Left ventricle myocardium inferior (tissue), 1 donor: ENCODE measurements around the gene GPR176. TPM values are rescaled to one million over a fixed set of nuclear protein-coding genes. Genes with fewer than 3 reads are reported as not detected.

Experiments
- DNase-seq: peaks from one replicate; pipeline ENCODE4 v3.0.0-alpha.2; 2020
- H3K27ac ChIP-seq: fragments of 200-600 bp; replicated peaks from 2 replicates; pipeline ENCODE4 v1.8.0; 2021
- H3K27me3 ChIP-seq: fragments of 200-600 bp; 2 replicates; pipeline ENCODE4 v1.8.0; 2021; ENCODE audit warnings: low read depth
- H3K36me3 ChIP-seq: fragments of 200-600 bp; 2 replicates; pipeline ENCODE4 v1.8.0; 2021
- H3K4me1 ChIP-seq: fragments of 200-600 bp; 2 replicates; pipeline ENCODE4 v1.8.0; 2021
- H3K4me3 ChIP-seq: fragments of 200-600 bp; 2 replicates; pipeline ENCODE4 v1.8.0; 2021; ENCODE audit warnings: mild to moderate bottlenecking, moderate library complexity
- H3K9me3 ChIP-seq: fragments of 200-600 bp; replicated peaks from 2 replicates; pipeline ENCODE4 v1.8.0; 2021
- intact Hi-C: fragments of 100-400 bp; cut with micrococcal nuclease; formaldehyde crosslinking; loops from one replicate; pipeline ENCODE4 v1.11.0; 2022
- total RNA-seq: library from RNA; stranded (reverse); fragmentation: NEBNext Ultra II Directional; extraction: Animal tissue kit (Norgen Biotek cat#: 25700); gene quantifications from one replicate; pipeline ENCODE4 v1.2.1, GENCODE V29; 2021
- TF ChIP-seq, protein P1 (sequence below): fragments of 200-600 bp; IDR thresholded peaks from 2 replicates; pipeline ENCODE4 v1.8.0; 2021; ENCODE audit warnings: antibody characterized with exemption, mild to moderate bottlenecking, borderline replicate concordance
- donor health status: DM: no; HTN: yes; CAD: no; lungs with severe emphysema.

GPR176 gene
- total RNA-seq, 1 donor from 2014 or later = 1.6 TPM

DNA sequence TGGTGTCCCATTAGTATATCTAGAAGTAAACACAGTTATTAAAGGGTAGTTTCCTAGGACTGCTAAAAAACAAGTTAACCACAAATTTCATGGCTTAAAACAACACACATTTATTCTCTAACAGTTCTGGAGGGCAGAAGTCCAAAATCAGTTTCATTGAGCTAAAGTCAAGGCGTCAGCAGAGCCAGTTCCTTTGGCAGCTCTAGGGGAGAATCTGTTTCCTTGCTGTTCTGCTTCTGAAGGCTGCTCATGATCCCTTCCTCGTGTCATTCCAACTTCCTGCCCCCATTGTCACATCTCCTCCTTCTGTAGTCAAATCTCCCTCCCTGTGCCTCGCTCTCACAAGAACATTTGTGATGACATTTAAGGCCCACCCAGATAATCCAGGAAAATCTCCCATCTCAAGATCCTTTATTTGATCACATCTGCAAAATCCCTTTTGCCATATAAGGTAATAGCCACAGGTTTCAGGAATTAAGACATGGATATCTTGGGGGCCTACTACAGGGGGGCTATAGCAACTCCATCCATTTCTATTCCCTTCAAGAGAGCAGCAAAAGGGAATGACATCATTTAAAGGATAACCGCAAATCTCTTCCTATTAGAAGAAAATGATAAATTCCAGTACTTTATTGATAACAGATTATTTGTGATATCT lies 50.1 kb downstream of the GPR176 start:
- no peak overlapping the region for H3K4me3 ChIP-seq
- no peaks in the 10 kb centered on the region for H3K9me3 ChIP-seq
- no peaks in the 10 kb centered on the region for H3K27me3 ChIP-seq
- TF ChIP-seq, protein P1, sequence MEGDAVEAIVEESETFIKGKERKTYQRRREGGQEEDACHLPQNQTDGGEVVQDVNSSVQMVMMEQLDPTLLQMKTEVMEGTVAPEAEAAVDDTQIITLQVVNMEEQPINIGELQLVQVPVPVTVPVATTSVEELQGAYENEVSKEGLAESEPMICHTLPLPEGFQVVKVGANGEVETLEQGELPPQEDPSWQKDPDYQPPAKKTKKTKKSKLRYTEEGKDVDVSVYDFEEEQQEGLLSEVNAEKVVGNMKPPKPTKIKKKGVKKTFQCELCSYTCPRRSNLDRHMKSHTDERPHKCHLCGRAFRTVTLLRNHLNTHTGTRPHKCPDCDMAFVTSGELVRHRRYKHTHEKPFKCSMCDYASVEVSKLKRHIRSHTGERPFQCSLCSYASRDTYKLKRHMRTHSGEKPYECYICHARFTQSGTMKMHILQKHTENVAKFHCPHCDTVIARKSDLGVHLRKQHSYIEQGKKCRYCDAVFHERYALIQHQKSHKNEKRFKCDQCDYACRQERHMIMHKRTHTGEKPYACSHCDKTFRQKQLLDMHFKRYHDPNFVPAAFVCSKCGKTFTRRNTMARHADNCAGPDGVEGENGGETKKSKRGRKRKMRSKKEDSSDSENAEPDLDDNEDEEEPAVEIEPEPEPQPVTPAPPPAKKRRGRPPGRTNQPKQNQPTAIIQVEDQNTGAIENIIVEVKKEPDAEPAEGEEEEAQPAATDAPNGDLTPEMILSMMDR = no peak
- H3K4me1 ChIP-seq = peaks cover 16% of the 10 kb centered on the region
- DNase-seq = no peak
- no peak overlapping the region for H3K27ac ChIP-seq
- no peaks in the 10 kb centered on the region for H3K36me3 ChIP-seq
- intact Hi-C loops = loop anchor here (5.0 kb wide), 1 partner anchor 83 kb away; no protein-coding TSS in a partner anchor

DNA sequence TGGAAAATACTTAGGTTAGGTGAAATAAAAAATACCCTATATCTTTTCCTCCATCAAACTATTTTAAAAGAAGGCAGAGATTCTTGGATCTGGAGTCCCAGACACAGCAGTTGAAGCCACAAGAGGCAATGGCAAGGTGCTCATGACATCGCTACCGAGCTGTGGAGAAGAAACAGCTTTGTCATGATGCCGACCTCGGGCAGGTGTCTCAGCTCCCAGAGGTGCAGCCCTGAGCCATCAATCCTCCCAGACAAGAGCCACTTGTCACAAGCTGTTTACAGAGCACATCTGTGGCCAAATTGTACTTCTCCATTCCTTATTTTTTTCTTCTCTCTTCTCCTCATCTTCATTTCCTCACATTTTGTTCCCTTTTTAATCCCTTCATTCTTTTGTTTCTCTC lies 50.8 kb downstream of the GPR176 start:
- DNase-seq = no peak
- no peak overlapping the region for H3K27ac ChIP-seq
- H3K27me3 ChIP-seq = no peaks in the 10 kb centered on the region
- intact Hi-C loops = no loop called here
- peaks cover 16% of the 10 kb centered on the region for H3K4me1 ChIP-seq
- TF ChIP-seq, protein P1 = no peak
- H3K36me3 ChIP-seq = no peaks in the 10 kb centered on the region
- no peaks in the 10 kb centered on the region for H3K9me3 ChIP-seq
- no peak overlapping the region for H3K4me3 ChIP-seq

DNA sequence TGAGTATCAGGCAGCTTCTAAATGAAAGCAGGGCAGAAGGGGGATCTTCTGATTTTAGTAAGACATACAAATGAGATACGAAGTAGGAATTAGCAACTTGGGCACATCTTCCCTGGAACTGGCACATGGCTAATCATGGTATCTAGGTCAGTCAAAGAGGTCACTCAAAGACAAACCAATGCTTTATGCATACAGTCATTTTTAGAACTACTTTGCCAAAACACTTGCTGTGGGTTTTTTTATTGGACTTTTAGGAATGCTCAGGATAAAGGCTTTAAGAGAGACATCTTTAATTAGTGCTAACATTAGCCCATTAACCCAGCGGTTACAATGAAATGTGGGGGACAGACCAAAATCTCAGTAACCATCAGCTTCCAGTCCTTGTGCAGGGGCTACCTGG lies 51.7 kb downstream of the GPR176 start:
- Histone ChIP-seq H3K9me3 (no peaks in the 10 kb centered on the region), H3K36me3 (no peaks in the 10 kb centered on the region), H3K27me3 (no peaks in the 10 kb centered on the region), H3K4me1 (peaks cover 16% of the 10 kb centered on the region), H3K27ac (no peak overlapping the region), H3K4me3 (no peak overlapping the region)
- no peak for DNase-seq
- TF ChIP-seq, protein P1 = no peak
- intact Hi-C loops = no loop called here

DNA sequence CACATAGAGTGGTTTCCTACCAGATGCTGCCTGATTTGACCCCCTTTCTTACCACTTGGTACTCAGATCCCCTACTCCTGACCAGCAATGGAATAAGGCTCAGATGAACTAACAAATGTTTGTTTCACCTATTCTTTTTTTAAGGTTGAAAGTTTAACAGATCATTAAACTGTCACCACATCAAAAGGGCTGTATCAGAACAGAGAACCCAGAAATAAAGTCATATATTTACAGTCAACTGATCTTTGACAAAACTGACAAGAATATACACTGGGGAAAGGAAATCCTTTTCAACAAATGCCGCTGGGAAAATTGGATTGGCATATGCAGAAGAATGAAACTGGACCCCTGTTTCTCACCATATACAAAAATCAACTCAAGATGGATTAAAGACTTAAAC lies 56.0 kb downstream of the GPR176 start:
- intact Hi-C loops = no loop called here
- Histone ChIP-seq H3K9me3 (no peaks in the 10 kb centered on the region), H3K27ac (no peak overlapping the region), H3K4me1 (peaks cover 7% of the 10 kb centered on the region), H3K36me3 (no peaks in the 10 kb centered on the region), H3K4me3 (no peak overlapping the region), H3K27me3 (no peaks in the 10 kb centered on the region)
- no peak for DNase-seq
- TF ChIP-seq, protein P1 = no peak

DNA sequence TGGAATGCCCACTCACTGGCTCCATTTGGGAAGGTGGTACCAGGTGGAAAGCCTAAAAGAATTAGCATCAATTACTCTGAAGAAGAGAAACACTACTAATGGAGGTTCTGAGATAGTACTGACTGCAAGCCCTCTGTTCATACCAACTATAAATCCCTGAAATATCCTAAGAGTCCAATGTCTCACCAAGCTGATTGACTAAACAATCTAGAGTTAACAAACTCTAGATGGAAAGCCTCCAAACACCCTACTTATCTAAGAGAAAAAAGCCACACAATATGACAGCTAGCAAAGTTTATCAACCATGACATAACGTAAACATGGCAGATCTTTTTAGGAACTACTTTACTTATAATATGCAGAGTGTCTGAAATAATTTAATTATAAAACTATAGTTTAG lies 59.2 kb downstream of the GPR176 start:
- Histone ChIP-seq H3K27me3 (no peaks in the 10 kb centered on the region), H3K4me1 (no peaks in the 10 kb centered on the region), H3K27ac (no peak overlapping the region), H3K36me3 (no peaks in the 10 kb centered on the region), H3K9me3 (no peaks in the 10 kb centered on the region), H3K4me3 (no peak overlapping the region)
- TF ChIP-seq, protein P1 = no peak
- intact Hi-C loops = no loop called here
- DNase-seq = no peak
